ENCODE measurements around the gene PLXNA4. TPM values are rescaled to one million over a fixed set of nuclear protein-coding genes. Genes with fewer than 3 reads are reported as not detected.

Gene PLXNA4
- polyA plus RNA-seq, 1 donor, result 15.6 TPM

DNA sequence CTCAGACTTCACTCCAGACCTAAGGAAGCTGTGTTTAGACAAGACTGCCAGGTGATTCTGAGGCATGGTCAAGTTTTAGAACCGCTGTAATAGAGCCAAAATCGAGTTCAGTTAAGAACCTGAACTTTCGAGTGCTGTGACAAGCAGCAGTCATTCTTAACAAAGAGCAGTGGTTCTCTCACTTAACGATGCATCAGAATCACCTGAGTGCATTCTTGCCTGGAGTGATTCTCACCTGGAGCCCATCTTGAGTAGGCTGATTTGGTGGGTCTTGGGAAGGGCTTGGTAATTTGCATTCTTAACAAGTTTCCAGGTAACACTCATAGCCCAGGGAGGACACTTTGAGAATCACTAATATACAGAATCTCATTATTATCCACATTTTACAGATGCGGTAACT lies 44.7 kb downstream of the PLXNA4 start:
- no peak for DNase-seq

DNA sequence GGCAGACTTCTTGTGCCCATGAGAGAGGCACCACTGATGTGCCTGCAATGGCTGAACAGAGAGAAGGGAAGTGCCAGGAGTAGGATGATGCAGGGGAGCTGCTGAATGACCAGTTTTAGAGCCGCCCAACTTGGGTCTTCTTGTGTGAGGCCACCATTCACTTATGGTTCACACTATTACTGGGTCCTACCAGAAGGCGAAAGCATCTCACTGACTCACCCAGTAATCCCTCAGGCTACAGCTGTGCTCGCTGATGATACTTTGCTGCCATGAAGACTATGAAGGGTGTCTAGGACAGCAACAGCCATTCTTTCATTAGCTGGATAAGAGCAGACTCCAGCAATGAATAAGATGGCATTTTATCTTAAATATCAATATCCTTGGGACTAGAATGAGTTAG lies 47.6 kb downstream of the PLXNA4 start:
- no peak for DNase-seq

DNA sequence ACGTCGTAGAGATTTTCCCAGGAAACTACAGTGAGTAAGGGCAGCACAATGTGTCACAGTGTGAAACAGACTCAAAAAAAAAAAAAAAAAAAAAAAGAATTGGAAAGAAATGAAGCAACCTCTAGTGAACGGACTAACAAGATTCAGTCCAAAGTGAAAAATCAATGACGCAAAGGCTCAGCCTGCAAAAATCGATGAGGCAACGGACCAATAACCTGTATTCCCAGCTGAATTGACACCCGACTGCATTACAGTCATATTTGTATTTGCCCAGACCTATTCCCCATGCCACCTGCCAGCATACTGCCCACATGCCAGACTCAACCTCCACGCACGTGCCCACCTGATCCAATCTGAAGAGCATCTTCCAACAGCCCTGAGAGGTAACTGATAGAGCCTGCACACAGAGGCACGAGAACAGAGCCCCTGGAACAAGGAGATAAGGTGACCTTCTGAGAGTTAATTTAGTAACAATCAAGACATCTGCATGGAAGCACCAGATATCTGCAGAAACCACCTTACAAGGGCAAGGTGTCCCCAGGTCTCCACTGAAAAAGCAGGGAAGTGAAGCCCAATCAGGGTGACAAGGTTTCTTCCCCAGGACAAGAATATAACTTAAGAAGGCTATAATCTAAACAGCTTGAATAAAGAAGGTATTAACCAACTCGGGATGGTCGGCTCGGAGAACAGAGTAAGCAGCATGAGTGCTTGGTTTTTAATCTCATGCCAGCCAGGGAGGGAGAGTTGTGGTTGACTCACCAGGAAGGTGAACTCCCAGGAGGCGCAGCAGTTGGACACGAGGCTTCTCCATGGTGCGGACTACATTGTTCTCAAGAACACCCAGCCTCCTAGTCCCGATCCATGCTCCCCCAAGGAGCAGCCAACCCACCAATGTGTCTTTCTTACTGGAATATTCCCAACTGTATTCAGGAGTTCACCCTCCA lies 48.5 kb downstream of the PLXNA4 start:
- no peak for DNase-seq

DNA sequence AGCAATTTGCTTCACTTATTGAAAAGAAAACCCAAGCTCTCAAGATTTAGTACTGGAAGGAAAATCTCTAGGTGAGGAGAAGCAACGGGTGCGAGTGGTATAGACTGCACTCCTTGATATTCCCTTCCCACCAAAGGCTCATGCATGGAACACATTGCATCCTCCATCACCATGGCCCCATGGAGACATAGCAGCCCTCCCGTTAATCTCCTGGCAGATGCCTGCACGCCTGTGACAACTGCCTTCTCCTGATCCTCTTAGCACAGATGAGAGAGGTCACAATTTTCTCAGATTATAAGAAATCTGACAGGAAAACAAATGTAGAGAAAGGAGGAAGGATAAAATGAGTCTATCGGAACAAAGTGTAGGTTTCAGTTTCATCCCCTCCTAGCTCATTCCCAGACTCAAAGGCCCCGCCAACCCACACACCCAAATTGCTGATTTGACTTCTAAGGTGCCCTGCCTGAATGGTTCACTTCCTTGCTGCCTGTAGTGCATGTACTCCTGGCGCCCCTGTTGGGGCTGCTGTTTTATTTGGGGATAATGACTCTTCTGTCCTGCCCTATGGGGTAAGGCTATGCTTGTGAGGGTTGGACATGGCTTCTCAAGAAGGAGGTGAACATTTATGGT lies 50.0 kb downstream of the PLXNA4 start:
- DNase-seq, result no peak

DNA sequence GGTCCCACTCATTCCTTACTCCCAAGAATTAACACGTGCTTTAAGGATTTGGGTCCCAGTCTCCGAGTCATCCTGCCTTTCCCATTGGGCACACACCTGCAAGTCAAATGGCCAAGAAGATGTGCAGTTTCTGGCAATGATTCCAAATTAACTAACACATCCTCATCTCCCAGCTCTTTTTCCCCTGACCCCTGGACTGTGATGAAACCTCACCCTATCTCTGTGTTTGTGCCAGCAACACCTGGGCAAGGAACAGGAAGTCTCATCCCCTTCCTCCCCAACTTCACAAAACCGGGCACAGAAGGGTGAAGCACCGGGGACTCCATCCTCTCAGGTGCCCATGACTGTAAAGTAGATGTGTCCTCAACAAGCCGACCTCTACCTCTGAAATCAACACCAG lies 54.8 kb downstream of the PLXNA4 start:
- DNase-seq, result no peak

DNA sequence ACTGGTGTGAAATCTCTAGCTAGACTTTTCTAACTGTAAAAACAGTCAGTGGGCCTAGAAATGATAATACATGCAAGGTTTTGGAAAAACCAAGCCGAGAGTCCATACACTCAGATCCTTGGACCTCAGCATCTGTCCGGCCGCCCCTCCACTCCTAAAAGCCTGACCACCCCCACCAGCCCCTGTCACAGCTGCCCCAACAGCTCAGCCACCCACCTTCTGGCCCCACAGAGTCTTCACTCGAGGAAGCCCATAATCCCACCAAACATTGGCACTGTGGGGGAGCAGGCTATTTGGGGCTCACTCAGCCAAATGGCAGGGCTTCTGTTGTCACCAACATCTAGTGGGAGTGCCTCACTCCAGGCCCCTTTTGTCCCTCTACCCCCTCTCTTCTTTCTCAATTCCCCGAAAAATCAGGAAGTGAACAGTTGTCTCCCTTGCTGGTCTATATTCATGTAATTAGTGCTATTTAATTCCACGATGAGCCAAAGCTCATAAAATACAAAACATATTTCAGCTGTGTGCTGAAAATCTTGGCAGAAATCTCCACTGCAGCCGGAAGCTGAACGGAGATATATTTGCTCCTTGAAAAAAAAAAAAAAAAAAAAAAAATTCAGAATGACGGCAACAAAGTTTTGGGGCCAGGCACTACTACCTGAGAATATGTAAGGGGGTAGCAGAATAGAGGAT lies 55.5 kb downstream of the PLXNA4 start:
- DNase-seq, result no peak

DNA sequence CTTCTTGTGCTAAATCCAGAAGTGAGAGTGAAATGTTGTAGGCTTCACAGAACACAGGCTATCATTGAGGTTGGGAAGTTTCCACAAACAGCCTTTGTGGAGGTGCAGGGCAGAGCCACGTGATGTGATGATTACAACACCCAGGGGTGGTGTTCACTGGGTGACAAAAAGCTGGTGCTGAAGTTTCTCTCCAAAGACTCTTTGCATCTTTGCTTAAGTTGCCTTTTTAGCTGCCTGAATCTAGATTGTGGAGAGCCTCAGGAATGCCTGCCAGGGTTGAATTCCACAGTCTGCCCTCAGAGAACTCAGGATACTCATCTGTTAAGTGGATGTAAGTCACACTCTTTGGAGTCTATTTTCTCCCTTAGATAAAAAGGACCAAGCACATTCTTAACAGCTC lies 56.3 kb downstream of the PLXNA4 start:
- no peak for DNase-seq

DNA sequence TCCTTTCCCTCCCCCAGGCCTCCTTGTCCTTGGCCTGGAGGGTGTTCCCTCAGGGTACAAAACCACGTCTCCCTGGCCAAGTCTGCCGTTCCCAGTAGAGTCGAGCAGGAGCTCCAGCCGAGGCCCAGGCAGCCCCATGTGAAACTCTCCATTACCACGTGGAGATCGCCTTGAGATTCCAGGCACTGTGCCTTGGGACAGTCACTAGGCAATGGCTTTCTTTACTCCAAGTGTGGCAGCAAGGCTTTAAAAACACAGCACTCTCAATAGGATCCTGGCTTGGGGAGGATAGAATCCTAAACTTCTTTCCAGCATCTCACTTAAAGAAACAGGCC lies 57.5 kb downstream of the PLXNA4 start:
- DNase-seq, result no peak

DNA sequence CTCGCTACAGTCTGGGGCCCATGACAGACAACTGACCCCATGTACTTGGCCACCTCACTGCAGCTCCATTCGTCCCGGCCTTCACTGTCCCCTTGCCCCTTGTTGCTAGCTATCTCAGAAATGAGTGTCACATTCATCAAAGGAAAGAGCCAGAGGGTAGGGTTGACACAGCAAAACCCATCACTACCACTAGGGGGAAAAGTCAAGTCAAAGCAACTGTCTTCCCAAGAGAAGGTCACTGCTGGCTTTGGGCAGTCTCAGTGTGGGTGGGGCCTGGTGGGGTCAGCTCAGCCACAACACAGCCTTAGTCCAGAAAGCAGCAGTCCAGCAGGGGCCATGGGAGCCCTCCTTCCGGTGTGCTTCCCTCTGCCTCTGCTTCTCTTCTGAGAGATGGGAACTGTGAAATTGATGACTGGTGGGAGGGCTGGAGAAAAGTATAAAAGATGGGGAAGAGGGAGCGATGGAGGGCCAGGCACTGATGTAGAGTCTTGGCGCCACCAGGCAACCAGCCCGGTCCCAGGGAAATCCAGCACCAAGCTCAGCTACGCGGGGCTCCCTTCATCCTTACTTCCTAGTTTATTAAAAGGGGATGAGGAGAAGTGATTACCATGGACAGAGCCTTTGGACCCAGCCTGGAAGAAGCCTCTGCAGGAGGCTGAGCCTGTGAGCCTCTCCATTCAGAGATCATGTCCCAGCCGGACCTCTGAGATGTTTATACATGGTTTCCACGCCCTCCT lies 58.0 kb downstream of the PLXNA4 start:
- no peak for DNase-seq

DNA sequence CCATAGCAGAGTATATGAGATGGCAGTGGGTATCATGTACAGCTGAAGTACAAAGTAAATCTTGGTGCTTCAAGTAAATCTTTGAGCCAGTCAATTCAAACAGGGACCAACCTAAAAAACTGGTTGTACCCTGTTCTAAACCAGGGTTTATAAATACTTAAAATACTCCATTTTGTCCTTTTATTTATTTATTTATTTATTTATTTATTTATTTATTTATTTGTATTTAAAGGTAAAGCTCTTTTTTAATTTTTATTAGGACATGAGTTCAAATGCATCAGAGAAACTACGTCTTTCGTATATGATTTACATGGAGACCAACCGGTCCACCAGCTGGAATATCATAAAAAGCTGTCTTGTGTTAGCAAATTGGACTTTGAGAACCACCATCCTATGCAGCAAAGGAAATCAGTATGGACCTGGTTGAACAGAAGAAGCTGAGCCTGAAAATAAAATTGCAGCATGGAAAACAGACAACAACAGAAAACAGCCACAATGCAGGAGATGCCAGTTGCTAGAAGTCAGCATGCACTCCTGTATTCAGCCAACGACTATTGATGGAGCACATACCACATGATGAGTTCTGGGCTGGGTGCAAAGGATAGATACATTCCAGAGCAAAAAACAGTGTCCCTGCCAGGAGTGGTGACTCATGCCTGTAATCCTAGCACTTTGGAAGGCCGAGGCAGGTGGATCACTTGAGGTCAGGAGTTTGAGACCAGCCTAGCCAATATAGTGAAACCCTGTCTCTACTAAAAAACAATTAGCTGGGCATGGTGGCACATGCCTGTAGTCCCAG lies 60.0 kb downstream of the PLXNA4 start:
- DNase-seq, result no peak

DNA sequence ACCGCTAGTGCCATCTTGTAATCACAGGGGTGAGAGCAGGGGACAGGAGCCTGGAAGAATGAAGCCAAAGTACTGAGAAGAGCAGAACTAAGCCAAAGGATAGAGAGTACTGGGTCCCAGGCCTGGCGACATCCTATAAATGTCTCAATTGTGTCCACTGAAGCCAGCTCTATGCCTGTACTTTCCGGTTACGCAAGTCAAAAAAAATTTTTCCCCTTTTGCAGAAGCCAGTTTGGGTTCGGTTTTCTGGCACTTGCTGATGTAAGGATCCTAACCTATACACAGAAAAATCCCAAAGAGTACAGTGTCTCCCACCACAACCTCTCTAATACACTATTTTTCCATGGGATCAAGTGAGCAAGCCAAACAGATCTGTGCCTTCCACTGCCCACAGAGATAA lies 61.1 kb downstream of the PLXNA4 start:
- no peak for DNase-seq

DNA sequence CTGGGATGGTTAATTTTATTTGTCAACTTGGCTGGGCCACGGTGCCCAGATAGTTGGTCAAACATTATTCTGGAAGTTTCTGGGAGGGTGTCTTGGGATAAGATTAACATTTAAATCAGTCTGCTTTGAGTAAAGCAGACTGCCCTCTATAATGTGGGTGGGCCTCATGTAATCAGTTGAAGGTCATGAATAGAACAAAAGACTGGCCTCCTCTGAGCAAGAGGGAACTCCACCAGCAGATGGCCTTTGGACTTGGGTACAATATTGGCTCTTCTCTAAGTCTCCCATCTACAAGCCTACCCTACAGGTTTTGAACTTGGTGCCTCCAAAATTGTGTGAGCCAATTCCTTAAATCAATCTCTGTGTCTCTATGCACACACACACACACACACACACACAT lies 61.8 kb downstream of the PLXNA4 start:
- no peak for DNase-seq

DNA sequence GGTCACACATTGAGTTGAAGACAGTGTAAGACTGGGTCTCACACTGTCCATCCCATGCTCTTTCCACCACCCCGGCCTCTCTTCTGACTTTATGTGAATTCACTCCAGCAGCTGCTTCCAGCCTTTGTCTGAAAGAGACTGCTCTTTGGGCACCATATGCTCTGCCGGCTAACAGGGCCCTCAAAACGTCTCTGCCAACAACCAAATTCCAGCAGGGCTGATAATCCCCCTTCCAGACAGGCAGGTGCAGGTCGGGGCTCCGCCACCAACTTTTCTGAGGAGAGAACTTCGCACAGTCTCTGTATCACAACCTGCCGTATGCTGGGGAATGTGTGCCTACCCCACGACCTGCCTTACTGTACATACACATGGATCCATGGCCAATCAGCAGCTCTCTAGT lies 64.3 kb downstream of the PLXNA4 start:
- no peak for DNase-seq

DNA sequence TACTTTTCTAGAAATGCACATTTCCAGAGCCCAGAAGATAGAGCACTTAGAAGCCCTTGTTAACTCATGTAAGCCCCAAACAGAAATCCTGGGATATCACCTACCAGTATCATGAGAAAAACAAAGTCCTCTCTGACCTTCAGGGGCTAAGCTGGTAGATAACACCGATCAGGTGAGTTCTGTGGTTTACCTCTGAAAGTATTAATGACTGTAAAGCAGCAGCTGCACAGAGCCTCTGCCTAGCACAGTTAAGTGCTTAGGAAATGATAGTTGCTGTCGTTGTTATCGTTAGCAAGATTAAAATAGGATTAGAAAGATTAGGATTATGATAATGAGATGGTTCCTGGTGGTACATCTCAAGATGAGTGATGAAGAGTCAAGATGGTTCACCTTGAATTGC lies 64.9 kb downstream of the PLXNA4 start:
- DNase-seq, result no peak

DNA sequence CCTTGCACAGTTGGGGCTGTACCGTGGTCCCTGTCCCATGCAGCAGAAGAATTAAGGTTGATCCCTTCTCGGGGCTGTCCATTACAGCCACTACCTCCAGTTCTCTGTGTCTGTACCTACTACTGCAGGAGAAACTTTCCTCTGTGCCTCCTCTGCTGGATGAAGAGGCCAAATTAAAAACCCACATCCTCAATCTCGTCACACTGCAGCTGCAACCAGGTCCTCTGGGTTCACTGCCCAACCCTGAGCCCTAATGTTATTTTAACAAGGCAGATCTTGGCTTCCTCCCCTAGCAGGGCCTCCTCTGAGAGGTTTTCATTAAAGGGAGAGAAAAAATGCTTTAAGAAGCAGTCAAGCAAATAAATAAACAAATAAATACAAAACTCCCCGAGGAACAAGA lies 66.6 kb downstream of the PLXNA4 start:
- DNase-seq, result no peak

DNA sequence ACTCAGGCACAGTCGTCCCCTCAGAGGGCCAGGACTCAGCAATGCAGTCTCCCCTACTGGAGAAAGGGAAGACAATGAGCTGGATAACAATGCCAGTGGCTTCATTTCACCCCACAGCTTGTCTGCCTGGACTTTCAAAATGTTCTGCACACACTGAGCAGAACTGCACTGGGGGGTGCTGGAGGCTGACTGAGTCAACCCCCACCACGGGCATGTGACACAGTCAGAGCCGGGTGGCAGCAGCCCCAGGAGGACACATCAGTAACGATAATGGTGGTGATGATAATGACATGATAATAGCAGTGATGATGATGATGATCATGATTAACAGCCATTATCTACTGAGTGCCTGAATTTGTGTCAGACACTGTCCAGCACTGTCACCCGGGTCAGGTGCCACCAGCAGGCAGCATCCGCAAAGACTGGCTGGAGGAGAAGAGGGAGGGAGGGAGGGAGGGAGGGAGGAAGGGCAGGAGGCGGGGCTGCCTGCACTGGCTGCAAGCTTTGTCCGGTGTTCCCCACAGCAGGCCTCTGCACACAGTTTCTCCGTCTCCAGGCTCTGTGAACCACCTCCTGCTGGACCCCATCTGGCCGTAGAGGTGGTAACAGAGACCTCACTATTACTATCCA lies 67.4 kb downstream of the PLXNA4 start:
- no peak for DNase-seq

DNA sequence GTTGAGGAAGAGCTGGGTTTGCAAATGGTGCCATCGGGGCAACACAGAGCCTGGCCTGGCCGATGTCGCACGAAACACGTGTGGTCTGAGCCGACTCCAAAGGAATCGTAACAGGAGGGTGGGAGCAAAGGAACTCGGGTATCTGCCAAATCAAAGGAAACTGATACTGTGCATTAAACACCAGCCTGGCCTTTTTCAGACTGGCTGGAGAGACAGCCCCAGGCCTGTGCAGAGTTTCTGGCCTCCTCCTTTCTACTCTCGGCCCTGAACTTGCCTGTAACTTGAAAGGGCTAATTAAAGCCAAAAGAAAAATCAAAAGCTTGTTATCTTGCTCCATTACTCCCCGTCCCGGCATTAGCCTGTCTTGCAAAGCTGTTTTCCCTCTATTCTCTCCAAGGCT lies 71.4 kb downstream of the PLXNA4 start:
- DNase-seq, result no peak

DNA sequence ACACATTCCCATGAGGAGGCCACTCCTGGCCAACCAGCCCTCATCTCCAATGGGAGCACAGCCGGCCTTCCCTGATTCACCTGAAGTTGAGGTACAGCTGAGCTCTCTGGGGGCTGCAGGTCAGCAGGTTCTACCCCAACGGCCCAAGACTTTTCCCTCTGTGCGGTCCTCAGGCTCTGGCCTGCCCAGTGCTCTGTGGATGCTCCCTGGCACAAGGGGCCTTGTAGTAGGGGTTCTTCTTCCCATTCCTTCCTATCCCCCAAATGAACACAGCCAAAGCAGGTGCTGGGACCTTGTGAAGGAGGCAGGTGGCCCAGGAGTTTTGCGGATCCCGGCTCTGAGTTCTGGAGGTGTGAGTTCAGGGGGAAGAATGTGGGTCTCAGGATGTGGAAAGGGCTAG lies 72.2 kb downstream of the PLXNA4 start:
- DNase-seq, result no peak

DNA sequence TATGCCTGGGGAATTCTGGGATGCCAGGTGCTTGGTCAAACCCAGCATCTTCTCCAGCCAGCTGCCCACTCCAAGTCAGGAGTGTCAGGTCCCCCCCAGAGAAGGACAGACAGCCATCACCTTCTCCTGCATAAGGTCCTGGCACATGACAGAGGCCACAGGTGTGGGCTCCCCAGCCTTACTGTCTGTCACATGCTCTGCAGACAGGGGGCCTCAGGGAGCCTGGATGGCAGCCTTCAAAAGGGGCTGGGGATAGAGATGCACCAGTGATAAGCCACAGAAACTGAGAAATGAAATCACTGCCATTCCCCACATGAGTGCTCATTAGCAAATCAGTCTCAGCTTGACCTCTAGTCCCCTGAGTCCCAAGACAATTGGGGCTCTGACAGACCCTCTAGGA lies 72.9 kb downstream of the PLXNA4 start:
- DNase-seq, result no peak

DNA sequence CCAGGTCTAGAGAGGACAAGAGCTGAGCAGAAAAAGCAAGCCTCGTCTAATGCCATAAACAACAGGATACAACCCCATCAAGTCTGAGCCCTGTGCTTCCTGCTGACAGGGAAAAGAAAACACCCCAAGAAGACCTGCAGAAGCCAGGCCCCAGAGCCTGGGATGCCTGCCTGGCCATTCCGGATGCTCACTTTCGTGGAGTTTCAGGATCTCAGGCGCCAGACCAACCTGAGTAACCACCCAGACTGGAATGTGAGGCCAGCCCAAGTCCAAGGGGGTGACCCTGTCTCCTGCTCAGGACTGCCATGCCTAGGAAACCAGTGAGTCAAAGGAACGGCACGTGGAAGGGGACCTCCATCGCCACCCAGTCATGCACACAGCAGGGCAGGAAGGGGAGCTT lies 74.3 kb downstream of the PLXNA4 start:
- DNase-seq, result no peak

DNA sequence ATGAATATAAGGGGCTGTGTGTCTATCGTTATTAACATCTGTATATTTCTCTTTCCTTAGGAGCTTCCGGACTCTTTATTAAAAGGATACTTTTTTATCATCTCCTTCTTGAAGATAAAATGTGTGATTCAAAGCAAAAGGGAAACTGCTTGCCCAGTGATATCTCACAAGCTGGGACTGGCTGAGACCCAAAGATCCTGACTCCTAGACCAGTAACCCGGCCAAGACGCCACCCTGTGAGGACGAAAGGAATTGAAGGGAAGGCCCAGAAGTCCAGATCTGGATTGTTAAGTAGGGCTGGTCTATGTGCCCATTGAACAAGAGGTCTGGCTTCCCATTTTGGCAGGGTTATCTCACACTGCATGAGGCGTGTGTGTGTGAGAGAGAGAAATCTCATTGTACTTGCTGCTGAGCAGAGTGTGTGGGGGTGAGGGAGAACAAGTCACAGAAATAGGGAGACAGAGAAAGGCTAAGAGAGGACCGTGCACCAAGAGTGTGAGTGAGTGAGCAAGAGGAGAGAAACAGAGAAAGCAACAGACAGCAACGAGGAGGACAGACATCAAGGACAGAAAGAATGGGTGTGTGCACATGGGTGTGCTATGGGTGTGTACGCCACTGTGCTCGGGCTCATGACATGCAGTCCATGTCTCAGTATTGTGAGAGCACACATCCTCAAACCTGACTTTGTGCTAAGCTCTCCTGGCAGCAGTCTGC lies 75.4 kb downstream of the PLXNA4 start:
- DNase-seq, result no peak

All from left kidney (tissue), 2 donors.